Mesendoderm (in vitro differentiated cells): Measurements from ENCODE around the gene PLEKHA1.

ENCODE experiments used
- DNase-seq: peaks from one replicate; pipeline ENCODE4 v3.0.0; 2013
- H2AK5ac ChIP-seq: 2 replicates; pipeline ENCODE4 v1.6.1; 2013; ENCODE audit warnings: low read length, inconsistent platforms
- H2BK120ac ChIP-seq: 2 replicates; pipeline ENCODE4 v1.6.1; 2013; ENCODE audit warnings: low read depth, mild to moderate bottlenecking, low read length, moderate library complexity, mixed read lengths
- H2BK15ac ChIP-seq: replicated peaks from 2 replicates; pipeline ENCODE4 v1.6.1; 2013; ENCODE audit warnings: low read depth, mild to moderate bottlenecking, moderate library complexity
- H2BK5ac ChIP-seq: 2 replicates; pipeline ENCODE4 v1.6.1; 2013; ENCODE audit warnings: low read length, inconsistent platforms
- H3K18ac ChIP-seq: 2 replicates; pipeline ENCODE4 v1.6.1; 2013; ENCODE audit warnings: mild to moderate bottlenecking, low read length, mixed read lengths
- H3K23ac ChIP-seq: one replicate; pipeline ENCODE4 v1.6.1; 2013; ENCODE audit warnings: low read length
- H3K27ac ChIP-seq: 2 replicates; pipeline ENCODE4 v1.5.1; 2013; ENCODE audit warnings: low read depth, mild to moderate bottlenecking, inconsistent platforms, low read length, moderate library complexity
- H3K27me3 ChIP-seq: 2 replicates; pipeline ENCODE4 v1.6.1; 2013; ENCODE audit warnings: low read length, control low read depth, mild to moderate bottlenecking, inconsistent platforms; ENCODE audit not compliant: insufficient read depth, poor library complexity
- H3K36me3 ChIP-seq: 2 replicates; pipeline ENCODE4 v1.6.1; 2013; ENCODE audit warnings: low read length, inconsistent platforms; ENCODE audit not compliant: control insufficient read depth, insufficient read depth
- H3K4ac ChIP-seq: one replicate; pipeline ENCODE4 v1.6.1; 2013; ENCODE audit warnings: low read depth, mild to moderate bottlenecking, low read length, moderate library complexity
- H3K4me1 ChIP-seq: 2 replicates; pipeline ENCODE4 v1.6.1; 2013; ENCODE audit warnings: low read depth, low read length, inconsistent platforms; ENCODE audit not compliant: control insufficient read depth
- H3K4me2 ChIP-seq: 2 replicates; pipeline ENCODE4 v1.6.1; 2013; ENCODE audit warnings: low read length
- H3K4me3 ChIP-seq: 2 replicates; pipeline ENCODE4 v1.5.1; 2013; ENCODE audit warnings: mild to moderate bottlenecking, low read length
- H3K56ac ChIP-seq: one replicate; pipeline ENCODE4 v1.6.1; 2013; ENCODE audit warnings: low read length
- H3K79me1 ChIP-seq: 2 replicates; pipeline ENCODE4 v1.6.1; 2013; ENCODE audit warnings: low read length, inconsistent platforms
- H3K79me2 ChIP-seq: 2 replicates; pipeline ENCODE4 v1.6.1; 2013; ENCODE audit warnings: mild to moderate bottlenecking, low read length; ENCODE audit not compliant: control insufficient read depth, insufficient read depth
- H3K9ac ChIP-seq: 2 replicates; pipeline ENCODE4 v1.6.1; 2013; ENCODE audit warnings: low read length, inconsistent platforms
- H4K5ac ChIP-seq: one replicate; pipeline ENCODE4 v1.6.1; 2013; ENCODE audit warnings: low read length
- H4K8ac ChIP-seq: one replicate; pipeline ENCODE4 v1.6.1; 2013; ENCODE audit warnings: low read depth, mild to moderate bottlenecking, control low read depth, low read length, moderate library complexity
- WGBS: extraction: QIAGEN DNeasy Blood & Tissue Kit; methylation state at CpG from one replicate; pipeline ENCODE4 v1.1.7; 2013; ENCODE audit warnings: low lambda C conversion rate, missing lambda C conversion rate; ENCODE audit not compliant: insufficient coverage; ENCODE audit errors: extremely low coverage; 5-methylcytosine and 5-hydroxymethylcytosine counted together

PLEKHA1 gene

GRCh38 chr10:122466951-122467381 lies 92.5 kb downstream of the PLEKHA1 start:
- H3K4me1 ChIP-seq: no peaks in the 10 kb centered on the region
- peaks cover 22% of the 10 kb centered on the region for H3K27me3 ChIP-seq
- H3K79me1 ChIP-seq: no peaks in the 10 kb centered on the region

GRCh38 chr10:122467701-122468100 lies 93.2 kb downstream of the PLEKHA1 start:
- no peak for DNase-seq
- Histone ChIP-seq H2BK15ac (no peak overlapping the region), H2BK120ac (no peak overlapping the region), H2BK5ac (no peak overlapping the region), H3K27ac (no peak overlapping the region), H3K79me1 (no peaks in the 10 kb centered on the region), H4K5ac (no peak overlapping the region), H3K4me1 (no peaks in the 10 kb centered on the region), H2AK5ac (no peak overlapping the region), H3K27me3 (peaks cover 15% of the 10 kb centered on the region), H3K36me3 (no peaks in the 10 kb centered on the region), H3K23ac (no peak overlapping the region), H3K9ac (no peak overlapping the region), H4K8ac (no peak overlapping the region), H3K18ac (no peak overlapping the region), H3K56ac (no peak overlapping the region), H3K4me3 (no peak overlapping the region), H3K4ac (no peak overlapping the region), H3K4me2 (no peak overlapping the region), H3K79me2 (no peaks in the 10 kb centered on the region)
- no CpG with 5 or more reads among the region's 6 CpGs for WGBS

More at GRCh38 chr10:122466951-122467381, 92.5 kb downstream of the PLEKHA1 start:
- no CpG with 5 or more reads among the region's 8 CpGs for WGBS
- Histone ChIP-seq H3K27ac (no peak overlapping the region), H3K79me2 (no peaks in the 10 kb centered on the region), H3K36me3 (no peaks in the 10 kb centered on the region), H3K23ac (no peak overlapping the region), H2BK5ac (no peak overlapping the region), H3K56ac (no peak overlapping the region), H3K4me3 (no peak overlapping the region), H2BK120ac (no peak overlapping the region), H3K4ac (no peak overlapping the region), H4K8ac (no peak overlapping the region), H3K9ac (no peak overlapping the region), H4K5ac (no peak overlapping the region), H2BK15ac (no peak overlapping the region), H3K4me2 (no peak overlapping the region), H3K18ac (no peak overlapping the region), H2AK5ac (no peak overlapping the region)
- DNase-seq: no peak

GRCh38 chr10:122468307-122468925 lies 93.9 kb downstream of the PLEKHA1 start:
- Histone ChIP-seq H3K27me3 (peaks cover 8% of the 10 kb centered on the region), H2BK120ac (no peak overlapping the region), H3K36me3 (no peaks in the 10 kb centered on the region), H2BK15ac (no peak overlapping the region), H3K79me2 (no peaks in the 10 kb centered on the region), H2AK5ac (no peak overlapping the region), H3K27ac (no peak overlapping the region), H3K18ac (no peak overlapping the region), H3K79me1 (no peaks in the 10 kb centered on the region), H4K8ac (no peak overlapping the region), H3K23ac (no peak overlapping the region), H3K56ac (no peak overlapping the region), H3K9ac (no peak overlapping the region), H3K4me2 (no peak overlapping the region), H2BK5ac (no peak overlapping the region), H3K4ac (no peak overlapping the region), H3K4me1 (no peaks in the 10 kb centered on the region), H4K5ac (no peak overlapping the region), H3K4me3 (no peak overlapping the region)
- DNase-seq: no peak
- no CpG with 5 or more reads among the region's 5 CpGs for WGBS

GRCh38 chr10:122468926-122469781 lies 94.6 kb downstream of the PLEKHA1 start:
- H3K27me3 ChIP-seq: peaks cover 2% of the 10 kb centered on the region
- H3K27ac ChIP-seq: no peak overlapping the region
- no peak overlapping the region for H3K56ac ChIP-seq
- no peak overlapping the region for H3K23ac ChIP-seq
- no peak overlapping the region for H3K4ac ChIP-seq
- no peaks in the 10 kb centered on the region for H3K4me1 ChIP-seq
- no peak overlapping the region for H2BK5ac ChIP-seq
- no peak overlapping the region for H3K18ac ChIP-seq
- no peak overlapping the region for H2AK5ac ChIP-seq
- H2BK120ac ChIP-seq: no peak overlapping the region
- no peak overlapping the region for H2BK15ac ChIP-seq
- H4K8ac ChIP-seq: no peak overlapping the region
- H3K36me3 ChIP-seq: no peaks in the 10 kb centered on the region
- H3K79me2 ChIP-seq: no peaks in the 10 kb centered on the region
- H3K9ac ChIP-seq: no peak overlapping the region
- no peak overlapping the region for H3K4me2 ChIP-seq
- H4K5ac ChIP-seq: no peak overlapping the region
- no peak for DNase-seq
- H3K4me3 ChIP-seq: no peak overlapping the region
- no peaks in the 10 kb centered on the region for H3K79me1 ChIP-seq
- WGBS: no CpG with 5 or more reads among the region's 11 CpGs

GRCh38 chr10:122469848-122470247 lies 95.3 kb downstream of the PLEKHA1 start:
- H3K4ac ChIP-seq: no peak overlapping the region
- H3K9ac ChIP-seq: no peak overlapping the region
- no peaks in the 10 kb centered on the region for H3K79me2 ChIP-seq
- H2BK120ac ChIP-seq: no peak overlapping the region
- H3K27ac ChIP-seq: no peak overlapping the region
- no peak overlapping the region for H4K8ac ChIP-seq
- H4K5ac ChIP-seq: no peak overlapping the region
- no peaks in the 10 kb centered on the region for H3K79me1 ChIP-seq
- H2BK5ac ChIP-seq: no peak overlapping the region
- H3K4me1 ChIP-seq: no peaks in the 10 kb centered on the region
- H3K27me3 ChIP-seq: no peaks in the 10 kb centered on the region
- H3K4me2 ChIP-seq: no peak overlapping the region
- no peak overlapping the region for H3K4me3 ChIP-seq
- H3K36me3 ChIP-seq: no peaks in the 10 kb centered on the region
- DNase-seq: no peak
- H3K56ac ChIP-seq: no peak overlapping the region
- no peak overlapping the region for H2BK15ac ChIP-seq
- no peak overlapping the region for H3K23ac ChIP-seq
- no peak overlapping the region for H3K18ac ChIP-seq
- no peak overlapping the region for H2AK5ac ChIP-seq
- WGBS: no CpG with 5 or more reads among the region's 4 CpGs
